ENCODE results near the gene PHF10.

GRCh38 chr6:169726049-169726400 lies 1.7 kb upstream of the PHF10 start:
- TF ChIP-seq EP300 (IDR thresholded peaks at IDR 0.05; ENCODE audit: borderline replicate concordance) (no peak), RAD21 (IDR thresholded peaks at IDR 0.05; ENCODE audit: low read depth) (no peak), REST (IDR thresholded peaks at IDR 0.05; ENCODE audit: low read depth) (no peak), CEBPB (IDR thresholded peaks at IDR 0.05) (no peak), NFIC (IDR thresholded peaks at IDR 0.05) (no peak), EGR1 (IDR thresholded peaks at IDR 0.05) (no peak), YY1 (IDR thresholded peaks at IDR 0.05; ENCODE audit: low read depth) (no peak), FOXM1 (IDR thresholded peaks at IDR 0.05; ENCODE audit: borderline replicate concordance, low read depth) (no peak), TAF1 (IDR thresholded peaks at IDR 0.05; ENCODE audit: low read depth) (no peak)
- TF ChIP-seq, protein P1, sequence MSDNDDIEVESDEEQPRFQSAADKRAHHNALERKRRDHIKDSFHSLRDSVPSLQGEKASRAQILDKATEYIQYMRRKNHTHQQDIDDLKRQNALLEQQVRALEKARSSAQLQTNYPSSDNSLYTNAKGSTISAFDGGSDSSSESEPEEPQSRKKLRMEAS (IDR thresholded peaks at IDR 0.05) = no peak
- TF ChIP-seq, protein P2, sequence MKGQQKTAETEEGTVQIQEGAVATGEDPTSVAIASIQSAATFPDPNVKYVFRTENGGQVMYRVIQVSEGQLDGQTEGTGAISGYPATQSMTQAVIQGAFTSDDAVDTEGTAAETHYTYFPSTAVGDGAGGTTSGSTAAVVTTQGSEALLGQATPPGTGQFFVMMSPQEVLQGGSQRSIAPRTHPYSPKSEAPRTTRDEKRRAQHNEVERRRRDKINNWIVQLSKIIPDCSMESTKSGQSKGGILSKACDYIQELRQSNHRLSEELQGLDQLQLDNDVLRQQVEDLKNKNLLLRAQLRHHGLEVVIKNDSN (IDR thresholded peaks at IDR 0.05) = no peak
